ENCODE measurements around the gene ANKRD39. TPM values are rescaled to one million over a fixed set of nuclear protein-coding genes. Genes with fewer than 3 reads are reported as not detected.

Gene ANKRD39
- total RNA-seq, 2 donors from 2014 or later, result 16.5 to 17.2 TPM

GRCh38 chr2:96882230-96882629, 24.4 kb upstream of the ANKRD39 start:
- H3K27me3 Mint-ChIP-seq (ENCODE audit: low read depth), result no peaks in the 10 kb centered on the region
- H3K4me3 Mint-ChIP-seq, result no peak overlapping the region
- no peak for DNase-seq
- no peak for ATAC-seq (replicated peaks in 1 of 2)
- no peaks in the 10 kb centered on the region for H3K9me3 Mint-ChIP-seq
- H3K36me3 Mint-ChIP-seq (ENCODE audit: insufficient read depth in 2 of 2), result no peaks in the 10 kb centered on the region
- no peak overlapping the region for H3K27ac Mint-ChIP-seq
- no peaks in the 10 kb centered on the region for H3K4me1 Mint-ChIP-seq (ENCODE audit: low read depth)

- Mint-ChIP-seq H3K27ac (no peak overlapping the region), H3K27me3 (ENCODE audit: low read depth) (no peaks in the 10 kb centered on the region), H3K36me3 (ENCODE audit: insufficient read depth in 2 of 2) (no peaks in the 10 kb centered on the region), H3K9me3 (no peaks in the 10 kb centered on the region), H3K4me1 (ENCODE audit: low read depth) (no peaks in the 10 kb centered on the region), H3K4me3 (no peak overlapping the region)
- no peak for DNase-seq
- ATAC-seq (replicated peaks in 1 of 2), result no peak
Measured at GRCh38 chr2:96881349-96882195, 23.8 kb upstream of the ANKRD39 start.

- Mint-ChIP-seq H3K36me3 (ENCODE audit: insufficient read depth in 2 of 2) (no peaks in the 10 kb centered on the region), H3K27ac (peak overlapping the region; percentile 54), H3K9me3 (no peaks in the 10 kb centered on the region), H3K27me3 (ENCODE audit: low read depth) (no peaks in the 10 kb centered on the region), H3K4me3 (no peak overlapping the region), H3K4me1 (ENCODE audit: low read depth) (no peaks in the 10 kb centered on the region)
- ATAC-seq (replicated peaks in 1 of 2) (no peak), DNase-seq (no peak)
Measured at GRCh38 chr2:96880891-96881273, 23.1 kb upstream of the ANKRD39 start.

- Mint-ChIP-seq H3K9me3 (no peaks in the 10 kb centered on the region), H3K27me3 (ENCODE audit: low read depth) (no peaks in the 10 kb centered on the region), H3K4me3 (no peak overlapping the region), H3K27ac (no peak overlapping the region), H3K4me1 (ENCODE audit: low read depth) (peaks cover 9% of the 10 kb centered on the region), H3K36me3 (ENCODE audit: insufficient read depth in 2 of 2) (no peaks in the 10 kb centered on the region)
- ATAC-seq (replicated peaks in 1 of 2) (no peak), DNase-seq (no peak)
Measured at GRCh38 chr2:96879545-96880040, 21.8 kb upstream of the ANKRD39 start.

GRCh38 chr2:96878796-96879544, 21.2 kb upstream of the ANKRD39 start:
- Mint-ChIP-seq H3K4me3 (no peak overlapping the region), H3K27me3 (ENCODE audit: low read depth) (no peaks in the 10 kb centered on the region), H3K36me3 (ENCODE audit: insufficient read depth in 2 of 2) (no peaks in the 10 kb centered on the region), H3K27ac (no peak overlapping the region), H3K9me3 (no peaks in the 10 kb centered on the region), H3K4me1 (ENCODE audit: low read depth) (peaks cover 15% of the 10 kb centered on the region)
- no peak for ATAC-seq (replicated peaks in 1 of 2)
- DNase-seq, result no peak

GRCh38 chr2:96878171-96878570, 20.4 kb upstream of the ANKRD39 start:
- Mint-ChIP-seq H3K36me3 (ENCODE audit: insufficient read depth in 2 of 2) (no peaks in the 10 kb centered on the region), H3K27me3 (ENCODE audit: low read depth) (no peaks in the 10 kb centered on the region), H3K27ac (no peak overlapping the region), H3K4me3 (no peak overlapping the region), H3K4me1 (ENCODE audit: low read depth) (peaks cover 23% of the 10 kb centered on the region), H3K9me3 (no peaks in the 10 kb centered on the region)
- no peak for DNase-seq
- no peak for ATAC-seq (replicated peaks in 1 of 2)

- ATAC-seq (replicated peaks in 1 of 2) (no peak), DNase-seq (no peak)
- Mint-ChIP-seq H3K4me1 (ENCODE audit: low read depth) (peaks cover 28% of the 10 kb centered on the region), H3K27ac (no peak overlapping the region), H3K9me3 (no peaks in the 10 kb centered on the region), H3K36me3 (ENCODE audit: insufficient read depth in 2 of 2) (no peaks in the 10 kb centered on the region), H3K4me3 (no peak overlapping the region), H3K27me3 (ENCODE audit: low read depth) (no peaks in the 10 kb centered on the region)
Measured at GRCh38 chr2:96877631-96878092, 19.8 kb upstream of the ANKRD39 start.

- ATAC-seq (replicated peaks in 1 of 2) (no peak), DNase-seq (no peak)
- no peaks in the 10 kb centered on the region for H3K9me3 Mint-ChIP-seq
- no peaks in the 10 kb centered on the region for H3K36me3 Mint-ChIP-seq (ENCODE audit: insufficient read depth in 2 of 2)
- no peak overlapping the region for H3K4me3 Mint-ChIP-seq
- no peak overlapping the region for H3K27ac Mint-ChIP-seq
- H3K4me1 Mint-ChIP-seq (ENCODE audit: low read depth), result peaks cover 34% of the 10 kb centered on the region
- H3K27me3 Mint-ChIP-seq (ENCODE audit: low read depth), result no peaks in the 10 kb centered on the region
Measured at GRCh38 chr2:96877042-96877451, 19.2 kb upstream of the ANKRD39 start.

GRCh38 chr2:96876269-96877041, 18.6 kb upstream of the ANKRD39 start:
- no peak overlapping the region for H3K27ac Mint-ChIP-seq
- peak in 1 of 2 donors; percentile 27 for ATAC-seq (replicated peaks in 1 of 2)

GRCh38 chr2:96875498-96876268, 17.9 kb upstream of the ANKRD39 start:
- ATAC-seq (replicated peaks in 1 of 2) (no peak), DNase-seq (no peak)
- Mint-ChIP-seq H3K4me1 (ENCODE audit: low read depth) (peaks cover 38% of the 10 kb centered on the region), H3K27me3 (ENCODE audit: low read depth) (peaks cover 3% of the 10 kb centered on the region), H3K27ac (no peak overlapping the region), H3K4me3 (no peak overlapping the region), H3K9me3 (no peaks in the 10 kb centered on the region), H3K36me3 (ENCODE audit: insufficient read depth in 2 of 2) (peaks cover 0 to under 1% of the 10 kb centered on the region in 2 donors)

More at GRCh38 chr2:96876269-96877041, 18.6 kb upstream of the ANKRD39 start:
- DNase-seq, result no peak
- Mint-ChIP-seq H3K9me3 (no peaks in the 10 kb centered on the region), H3K4me1 (ENCODE audit: low read depth) (peaks cover 34% of the 10 kb centered on the region), H3K4me3 (no peak overlapping the region), H3K27me3 (ENCODE audit: low read depth) (no peaks in the 10 kb centered on the region), H3K36me3 (ENCODE audit: insufficient read depth in 2 of 2) (no peaks in the 10 kb centered on the region)

- peaks cover 7% of the 10 kb centered on the region for H3K27me3 Mint-ChIP-seq (ENCODE audit: low read depth)
- H3K4me3 Mint-ChIP-seq, result peak overlapping the region; percentile 49 to 64
- H3K27ac Mint-ChIP-seq, result peak overlapping the region; percentile 80
- H3K9me3 Mint-ChIP-seq, result no peaks in the 10 kb centered on the region
- DNase-seq, result peak; percentile 26 to 28
- ATAC-seq (replicated peaks in 1 of 2), result peak; percentile 29 to 37
- H3K36me3 Mint-ChIP-seq (ENCODE audit: insufficient read depth in 2 of 2), result peaks cover 0 to 2% of the 10 kb centered on the region in 2 donors
- H3K4me1 Mint-ChIP-seq (ENCODE audit: low read depth), result peaks cover 42% of the 10 kb centered on the region
Measured at GRCh38 chr2:96874198-96874831, 16.5 kb upstream of the ANKRD39 start.

GRCh38 chr2:96873651-96874096, 15.9 kb upstream of the ANKRD39 start:
- Mint-ChIP-seq H3K4me3 (peak overlapping the region in 1 of 2 donors; percentile 64), H3K36me3 (ENCODE audit: insufficient read depth in 2 of 2) (peaks cover 0 to 2% of the 10 kb centered on the region in 2 donors), H3K9me3 (no peaks in the 10 kb centered on the region), H3K27me3 (ENCODE audit: low read depth) (peaks cover 7% of the 10 kb centered on the region), H3K27ac (no peak overlapping the region), H3K4me1 (ENCODE audit: low read depth) (peaks cover 42% of the 10 kb centered on the region)
- ATAC-seq (replicated peaks in 1 of 2), result no peak
- DNase-seq, result no peak
